ENCODE results near the gene SNAI3. TPM values are rescaled to one million over a fixed set of nuclear protein-coding genes. Genes with fewer than 3 reads are reported as not detected.
A peak's percentile ranks its signal among the peaks of the same experiment; 100 is the strongest.

The SNAI3 gene
- polyA plus RNA-seq, 1 experiment = 0.04 TPM

DNA sequence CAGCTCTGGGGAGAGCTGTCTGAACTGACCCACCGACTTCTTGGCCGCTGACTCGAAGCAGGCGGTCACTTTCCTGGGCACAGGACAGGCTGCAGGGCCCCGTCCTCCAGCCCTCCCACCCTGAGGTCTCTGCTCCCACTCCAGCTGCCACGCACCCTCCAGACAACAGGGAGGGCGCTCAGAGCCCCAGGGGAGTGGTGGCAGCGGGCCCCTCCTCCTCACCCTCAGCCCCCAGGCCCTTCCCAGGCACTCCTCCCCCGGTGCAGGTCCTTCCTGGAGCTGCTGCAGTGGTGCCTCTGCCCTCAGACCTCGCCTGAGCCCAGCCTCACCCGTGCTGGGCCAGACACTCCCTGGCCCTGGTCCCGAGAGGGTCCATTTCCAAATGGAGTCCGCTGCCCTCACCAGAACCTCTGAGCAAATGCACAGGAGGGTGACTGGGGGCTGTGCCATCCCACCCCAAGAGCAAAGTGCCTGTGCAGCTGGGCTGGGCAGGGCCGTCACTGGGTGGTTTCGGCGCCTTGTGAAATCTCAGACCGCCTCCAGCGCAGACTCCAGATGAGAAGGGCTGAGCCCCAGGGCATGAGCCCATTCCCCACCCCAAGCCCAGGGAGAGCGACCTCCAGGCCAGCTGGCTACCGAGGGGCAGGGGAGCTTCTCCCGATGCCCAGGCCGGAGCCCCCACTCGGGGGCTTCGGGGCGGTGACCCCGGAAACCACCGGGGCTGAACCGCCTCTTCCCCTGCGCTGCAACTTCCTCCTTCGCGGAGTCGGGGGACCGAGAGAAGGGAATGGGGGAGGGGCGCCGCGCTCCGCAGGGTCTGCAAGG lies 36.2 kb downstream of the SNAI3 start:
- Histone ChIP-seq H3K9me3 (ENCODE audit: control insufficient read depth, insufficient read depth, low read length) (no peaks in the 10 kb centered on the region; the same call in 1 of the 2 replicates), H3K4me3 (ENCODE audit: low read depth, low read length) (peak overlapping the region; percentile 83), H3K27ac (ENCODE audit: low read depth, low read length) (peak overlapping the region; percentile 39), H3K27me3 (ENCODE audit: control insufficient read depth, insufficient read depth, low read length) (no peaks in the 10 kb centered on the region)
- TF ChIP-seq, protein P1, sequence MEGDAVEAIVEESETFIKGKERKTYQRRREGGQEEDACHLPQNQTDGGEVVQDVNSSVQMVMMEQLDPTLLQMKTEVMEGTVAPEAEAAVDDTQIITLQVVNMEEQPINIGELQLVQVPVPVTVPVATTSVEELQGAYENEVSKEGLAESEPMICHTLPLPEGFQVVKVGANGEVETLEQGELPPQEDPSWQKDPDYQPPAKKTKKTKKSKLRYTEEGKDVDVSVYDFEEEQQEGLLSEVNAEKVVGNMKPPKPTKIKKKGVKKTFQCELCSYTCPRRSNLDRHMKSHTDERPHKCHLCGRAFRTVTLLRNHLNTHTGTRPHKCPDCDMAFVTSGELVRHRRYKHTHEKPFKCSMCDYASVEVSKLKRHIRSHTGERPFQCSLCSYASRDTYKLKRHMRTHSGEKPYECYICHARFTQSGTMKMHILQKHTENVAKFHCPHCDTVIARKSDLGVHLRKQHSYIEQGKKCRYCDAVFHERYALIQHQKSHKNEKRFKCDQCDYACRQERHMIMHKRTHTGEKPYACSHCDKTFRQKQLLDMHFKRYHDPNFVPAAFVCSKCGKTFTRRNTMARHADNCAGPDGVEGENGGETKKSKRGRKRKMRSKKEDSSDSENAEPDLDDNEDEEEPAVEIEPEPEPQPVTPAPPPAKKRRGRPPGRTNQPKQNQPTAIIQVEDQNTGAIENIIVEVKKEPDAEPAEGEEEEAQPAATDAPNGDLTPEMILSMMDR (IDR thresholded peaks at IDR 0.05; ENCODE audit: low read depth, low read length) = no peak
- ChIA-PET POLR2A (no interaction called here), CTCF (no interaction called here)
- no peak for DNase-seq (ENCODE audit: low read depth, low spot score)

DNA sequence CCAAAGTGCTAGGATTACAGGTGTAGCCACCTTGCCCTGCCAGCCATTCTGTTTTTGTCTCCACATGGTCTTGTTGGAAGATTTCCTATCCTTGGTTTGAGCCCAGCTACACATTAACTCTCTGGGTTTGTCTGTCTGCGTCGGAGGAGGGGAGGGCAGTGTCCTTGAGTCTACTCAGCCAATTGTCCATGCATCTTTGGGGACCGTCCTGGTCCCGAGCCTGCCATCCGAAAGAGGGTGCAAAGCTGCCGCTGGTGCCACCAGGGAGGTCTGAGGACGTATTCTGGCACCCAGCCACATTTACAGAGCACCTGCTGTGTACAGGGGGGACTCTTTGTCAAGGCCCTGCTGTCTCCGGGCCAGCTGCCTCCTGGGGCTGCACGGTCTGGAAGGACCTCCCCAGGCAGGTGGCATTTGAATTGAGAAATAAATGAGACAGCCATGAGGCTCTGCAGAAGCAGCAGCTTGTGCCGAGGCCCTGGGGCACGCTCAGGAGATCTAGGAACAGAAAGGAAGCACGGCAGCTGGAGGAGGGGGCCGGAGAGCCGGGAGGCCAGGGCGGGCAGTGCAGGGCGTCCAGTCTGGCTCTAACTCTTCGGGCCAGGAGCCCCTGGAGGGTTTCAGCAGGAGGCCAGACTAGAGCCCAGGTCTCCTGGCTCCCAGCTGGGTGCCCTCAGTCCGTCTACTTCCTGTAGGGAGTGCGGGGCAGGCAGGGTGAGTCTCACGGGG lies 36.9 kb downstream of the SNAI3 start:
- Histone ChIP-seq H3K9me3 (ENCODE audit: control insufficient read depth, insufficient read depth, low read length) (no peaks in the 10 kb centered on the region; the same call in 1 of the 2 replicates), H3K27ac (ENCODE audit: low read depth, low read length) (no peak overlapping the region), H3K27me3 (ENCODE audit: control insufficient read depth, insufficient read depth, low read length) (no peaks in the 10 kb centered on the region), H3K4me3 (ENCODE audit: low read depth, low read length) (peak overlapping the region; percentile 83)
- ChIA-PET POLR2A (no interaction called here), CTCF (no interaction called here)
- TF ChIP-seq, protein P1 (IDR thresholded peaks at IDR 0.05; ENCODE audit: low read depth, low read length) = no peak
- no peak for DNase-seq (ENCODE audit: low read depth, low spot score)

DNA sequence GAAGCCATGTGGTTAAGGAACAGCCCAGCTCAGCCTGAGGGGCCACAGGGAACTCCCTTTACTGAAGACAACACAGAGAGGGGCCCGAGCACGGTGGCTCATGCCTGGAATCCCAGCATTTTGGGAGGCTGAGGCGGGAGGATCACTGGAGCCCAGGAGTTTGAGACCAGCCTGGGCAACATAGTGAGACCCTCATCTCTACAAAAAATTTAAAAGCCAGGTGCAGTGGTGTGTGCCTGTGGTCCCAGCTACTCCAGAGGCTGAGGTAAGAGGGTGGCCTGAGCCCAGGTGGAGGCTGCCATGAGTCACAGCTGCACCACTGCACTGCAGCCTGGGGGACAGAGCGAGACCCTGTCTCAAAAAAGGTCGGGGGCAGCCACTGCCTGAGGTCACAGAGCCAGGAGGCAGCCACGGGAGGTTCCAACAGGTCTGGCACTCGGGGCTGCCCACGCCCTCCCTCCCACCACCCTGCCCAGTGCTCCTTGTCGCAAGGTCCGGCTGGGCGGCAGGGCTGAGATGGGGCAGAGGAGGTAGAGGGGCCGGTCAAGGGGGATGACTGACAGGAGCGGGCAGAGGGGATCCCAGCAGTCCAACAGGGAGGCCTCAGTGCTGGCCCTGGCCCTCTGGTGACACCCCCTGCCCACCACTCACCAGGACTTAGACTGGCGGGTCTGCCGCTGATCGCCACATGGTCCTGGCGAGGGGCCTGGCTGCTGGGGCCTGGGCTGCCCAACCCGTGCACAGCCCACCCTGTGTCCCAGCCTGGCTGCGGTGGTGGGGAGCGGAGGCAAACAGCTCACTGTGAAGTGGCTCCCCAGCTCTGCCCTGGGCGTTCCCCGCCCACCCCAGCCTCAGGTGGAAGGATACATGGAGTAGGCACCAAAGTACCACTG lies 38.9 kb downstream of the SNAI3 start:
- Histone ChIP-seq H3K27me3 (ENCODE audit: control insufficient read depth, insufficient read depth, low read length) (no peaks in the 10 kb centered on the region), H3K4me3 (ENCODE audit: low read depth, low read length) (no peak overlapping the region), H3K9me3 (ENCODE audit: control insufficient read depth, insufficient read depth, low read length) (no peaks in the 10 kb centered on the region; the same call in 1 of the 2 replicates), H3K27ac (ENCODE audit: low read depth, low read length) (no peak overlapping the region)
- CTCF ChIA-PET = no interaction called here
- TF ChIP-seq, protein P1 (IDR thresholded peaks at IDR 0.05; ENCODE audit: low read depth, low read length) = no peak
- no peak for DNase-seq (ENCODE audit: low read depth, low spot score)
- POLR2A ChIA-PET = no interaction called here

- H3K9me3 ChIP-seq (ENCODE audit: control insufficient read depth, insufficient read depth, low read length) = no peaks in the 10 kb centered on the region; the same call in 1 of the 2 replicates
- ChIA-PET POLR2A (no interaction called here), CTCF (no interaction called here)
- no peak overlapping the region for H3K4me3 ChIP-seq (ENCODE audit: low read depth, low read length)
- no peak overlapping the region for H3K27ac ChIP-seq (ENCODE audit: low read depth, low read length)
- no peak for DNase-seq (ENCODE audit: low read depth, low spot score)
- no peaks in the 10 kb centered on the region for H3K27me3 ChIP-seq (ENCODE audit: control insufficient read depth, insufficient read depth, low read length)
- TF ChIP-seq, protein P1 (IDR thresholded peaks at IDR 0.05; ENCODE audit: low read depth, low read length) = no peak
These were observed 39.8 kb downstream of the SNAI3 start for GRCh38 chr16:88646345-88647034.
